ENCODE measurements around the gene CALCOCO1. TPM values are rescaled to one million over a fixed set of nuclear protein-coding genes. Genes with fewer than 3 reads are reported as not detected.
A peak's percentile ranks its signal among the peaks of the same experiment; 100 is the strongest.
"Not testable (repeated sequence)": the region's sequence is repeated elsewhere in the genome, so short reads cannot be mapped to it uniquely, and the experiment has no call there.

The CALCOCO1 gene
- total RNA-seq, 1 experiment from 2014 or later, result 24.3 TPM

DNA sequence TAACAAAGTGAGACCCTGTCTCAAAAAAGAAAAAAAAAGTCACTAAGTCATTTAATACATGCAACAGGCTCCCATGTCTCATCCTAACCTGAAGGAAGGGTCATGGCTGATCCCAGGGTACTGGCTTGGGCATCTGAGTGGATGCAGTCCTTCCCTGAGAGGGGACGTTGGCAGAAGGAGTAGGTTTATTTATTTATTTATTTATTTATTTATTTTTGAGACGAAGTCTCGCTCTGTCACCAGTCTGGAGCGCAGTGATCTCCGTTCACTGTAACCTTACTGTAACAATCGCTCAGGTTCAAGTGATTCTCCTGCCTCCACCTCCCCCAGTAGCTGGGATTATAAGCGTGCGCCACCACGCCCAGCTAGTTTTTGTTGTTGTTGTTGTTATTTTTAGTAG, 7.2 kb upstream of the CALCOCO1 start:
- DNase-seq (ENCODE audit: low spot score), result no peak

DNA sequence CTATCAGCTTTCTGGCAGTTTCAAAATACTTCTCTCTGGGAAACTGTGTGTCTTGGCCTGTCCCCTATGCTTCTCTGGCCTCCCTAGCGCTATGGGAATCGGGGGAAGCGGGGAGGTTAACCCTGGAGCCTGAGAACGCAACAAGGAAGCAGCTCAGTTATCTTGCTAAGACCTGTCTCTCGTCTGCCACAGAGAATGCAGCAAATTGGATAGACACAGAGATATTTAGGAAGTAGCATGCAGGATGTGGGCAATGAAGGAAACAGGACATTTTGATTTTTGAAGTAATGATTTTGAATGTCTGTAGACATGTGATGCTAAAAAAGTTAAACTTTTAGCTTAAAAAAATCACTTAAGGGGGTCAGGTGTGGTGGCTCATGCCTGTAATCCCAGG, 6.6 kb upstream of the CALCOCO1 start:
- no peak for DNase-seq (ENCODE audit: low spot score)

DNA sequence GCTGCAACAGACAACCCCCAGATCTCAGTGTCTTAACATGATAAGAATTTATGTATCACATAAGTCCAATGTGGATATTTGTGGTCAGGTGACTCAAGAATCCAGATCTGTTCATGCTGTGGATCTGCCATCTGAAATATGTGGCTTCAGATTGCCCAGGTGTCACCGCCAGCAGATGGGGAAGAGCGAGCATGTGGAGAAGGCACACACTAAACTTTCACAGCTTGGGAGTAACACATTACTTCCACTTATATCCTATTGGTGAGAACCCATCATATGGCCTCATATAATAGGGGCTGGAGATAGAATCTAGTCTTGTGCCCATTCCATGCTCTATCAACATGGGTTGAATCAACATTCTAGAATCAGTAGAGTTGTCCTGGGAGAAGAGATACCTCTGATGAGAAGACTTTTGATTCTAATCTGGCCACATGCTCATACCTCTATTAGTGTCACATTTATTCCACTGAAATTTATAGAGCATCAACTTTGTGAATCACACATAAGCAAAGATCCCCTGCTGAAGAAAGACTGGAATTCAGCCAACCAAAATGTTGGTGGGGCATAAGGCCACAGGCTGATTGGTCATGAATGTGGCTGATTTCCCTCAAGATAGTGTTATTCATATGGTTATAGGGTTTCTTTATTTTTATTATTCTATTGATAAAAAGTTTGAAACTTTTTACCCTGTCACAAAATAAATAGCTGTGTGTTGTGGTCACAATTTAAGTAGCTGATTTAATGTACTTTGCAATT, 6.0 kb upstream of the CALCOCO1 start:
- no peak for DNase-seq (ENCODE audit: low spot score)

DNA sequence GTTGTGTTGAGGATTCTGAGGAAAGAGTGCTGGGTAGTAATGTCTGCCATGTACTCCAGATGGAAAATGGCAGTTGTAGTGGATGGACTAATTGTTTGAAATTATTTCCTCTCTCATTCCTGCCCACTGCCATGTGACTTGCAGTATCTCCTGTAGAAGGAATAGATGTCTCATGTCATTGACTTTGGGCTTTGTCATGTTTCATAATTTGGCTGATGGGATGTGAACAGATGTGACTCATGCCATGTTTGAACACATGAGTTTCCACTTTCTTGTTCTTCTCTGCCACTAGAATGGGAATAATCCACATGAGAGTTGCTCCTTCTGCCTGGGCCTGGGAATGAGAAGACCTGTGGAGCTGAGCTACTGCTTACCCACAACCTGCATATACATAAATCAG, 2.4 kb upstream of the CALCOCO1 start:
- DNase-seq (ENCODE audit: low spot score), result no peak

DNA sequence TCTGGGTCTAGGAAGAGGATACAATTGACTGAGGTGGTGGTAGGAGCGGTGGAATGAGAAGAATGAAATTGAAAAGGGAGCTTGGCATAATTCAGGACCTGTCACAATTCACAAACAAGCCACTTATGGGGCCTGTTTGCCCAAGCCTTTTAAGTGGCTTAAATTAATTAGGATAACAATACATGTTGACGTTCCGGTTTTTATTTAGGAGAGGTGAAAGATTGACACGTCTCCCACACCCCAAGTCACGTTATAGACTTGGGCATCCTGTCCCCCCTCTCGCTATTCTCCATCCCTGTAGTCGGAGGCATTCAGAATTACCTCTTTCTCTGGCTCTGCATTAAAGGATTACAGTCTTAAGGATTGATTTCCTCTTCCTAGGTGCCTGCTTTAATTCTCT, 954 bp upstream of the CALCOCO1 start:
- DNase-seq (ENCODE audit: low spot score), result no peak

DNA sequence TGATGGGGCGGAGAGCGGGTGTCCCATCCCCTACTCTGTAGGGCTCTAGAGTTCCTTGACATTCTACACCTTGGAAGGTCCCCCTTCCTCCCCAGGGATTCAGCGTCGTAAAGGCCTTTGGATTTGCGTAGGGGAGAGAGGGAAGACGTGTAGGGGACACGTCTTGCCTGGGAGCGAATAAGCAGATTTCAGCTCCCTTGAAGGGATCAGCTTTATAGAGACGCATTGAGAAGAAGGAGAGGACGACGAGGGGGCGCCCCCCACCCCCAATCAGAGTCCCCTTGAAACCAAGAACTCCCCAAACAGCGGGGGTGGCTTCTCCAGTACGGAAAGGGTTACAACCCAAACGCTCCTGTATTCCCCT, 324 bp downstream of the CALCOCO1 start:
- no peak for DNase-seq (ENCODE audit: low spot score)

DNA sequence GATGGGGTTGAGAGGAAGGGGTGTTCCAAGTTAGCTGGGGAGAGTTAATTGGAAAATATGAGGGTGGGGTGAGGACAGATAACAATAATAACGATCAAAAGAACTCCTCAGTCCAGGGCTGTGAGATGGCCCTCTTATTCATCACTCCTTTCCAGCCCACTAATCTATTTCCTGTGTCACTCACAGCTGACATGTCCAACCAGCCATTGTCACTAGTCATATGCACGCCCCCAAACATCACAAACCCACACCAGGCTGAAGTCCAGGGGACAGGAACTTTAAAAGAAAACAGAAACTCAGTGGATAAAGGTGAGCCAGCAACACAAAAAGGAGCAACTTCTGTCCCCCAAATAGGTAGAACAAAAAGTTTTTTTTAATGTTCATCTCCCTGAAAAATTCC, 911 bp downstream of the CALCOCO1 start:
- DNase-seq (ENCODE audit: low spot score), result no peak

DNA sequence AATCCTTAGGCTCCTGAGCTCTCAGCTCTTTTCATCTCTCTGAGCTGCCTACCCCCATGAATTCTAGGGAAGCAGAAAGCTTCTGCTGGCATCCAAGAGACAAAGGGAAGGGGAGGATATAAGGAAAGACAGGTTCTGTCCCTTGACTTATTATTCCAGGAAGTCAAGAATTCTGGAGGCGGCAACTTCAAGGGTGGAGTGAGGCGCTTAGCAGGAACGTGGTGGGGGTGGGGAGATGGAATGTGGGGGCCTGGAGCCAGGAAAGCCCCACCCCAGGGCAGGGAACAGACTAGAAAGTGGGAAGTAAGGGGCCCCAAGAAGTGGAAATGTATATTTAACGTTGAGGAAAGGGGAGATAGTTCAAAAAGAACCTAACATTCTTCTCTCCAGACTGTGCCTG, 1.4 kb downstream of the CALCOCO1 start:
- DNase-seq (ENCODE audit: low spot score), result no peak

DNA sequence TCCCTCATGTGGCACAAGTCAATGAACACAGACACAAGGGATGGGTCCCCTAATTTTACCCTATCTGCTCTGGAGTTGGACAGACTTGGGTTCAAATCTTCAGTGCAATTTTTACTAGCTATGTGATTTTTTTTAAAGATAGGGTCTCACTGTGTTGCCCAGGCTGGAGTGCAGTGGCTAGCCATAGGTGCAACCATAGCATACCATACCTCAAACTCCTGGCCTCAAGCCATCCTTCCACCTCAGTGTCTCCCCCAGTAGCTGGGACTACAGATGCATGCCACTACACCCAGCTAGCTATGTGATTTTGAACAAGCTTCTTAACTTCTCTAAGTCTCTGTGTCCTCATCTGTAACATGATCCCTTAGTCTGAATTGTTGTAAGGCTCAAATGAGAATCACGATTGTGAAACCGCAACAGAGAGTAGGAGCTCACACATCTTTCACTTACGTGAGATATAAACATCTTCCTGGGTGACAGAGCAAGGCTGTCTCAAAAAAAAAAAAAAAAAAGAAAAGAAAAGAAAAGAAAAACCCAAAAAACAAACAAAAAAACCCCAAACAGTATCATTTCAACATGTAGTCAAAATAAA, 4.7 kb downstream of the CALCOCO1 start:
- DNase-seq (ENCODE audit: low spot score), result peak; percentile 38

DNA sequence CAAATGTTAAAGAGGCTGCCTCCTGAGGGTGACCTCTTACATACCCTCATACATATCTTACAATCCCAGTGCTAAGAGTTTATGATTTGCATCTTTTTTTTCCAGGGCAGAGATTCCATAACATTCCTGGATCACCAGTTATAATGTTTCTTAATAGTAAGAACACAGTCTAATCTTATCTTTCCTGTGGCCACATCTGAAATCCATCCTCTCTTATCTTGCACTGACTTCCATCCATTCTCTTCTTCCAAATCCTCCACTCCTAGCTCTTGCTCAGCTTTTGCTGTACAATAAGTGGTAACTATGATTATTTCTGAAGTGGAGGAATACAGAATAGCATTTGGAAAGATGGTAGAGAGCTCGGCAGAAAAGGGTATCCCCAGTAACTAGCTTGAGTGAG, 6.3 kb downstream of the CALCOCO1 start:
- DNase-seq (ENCODE audit: low spot score), result no peak

DNA sequence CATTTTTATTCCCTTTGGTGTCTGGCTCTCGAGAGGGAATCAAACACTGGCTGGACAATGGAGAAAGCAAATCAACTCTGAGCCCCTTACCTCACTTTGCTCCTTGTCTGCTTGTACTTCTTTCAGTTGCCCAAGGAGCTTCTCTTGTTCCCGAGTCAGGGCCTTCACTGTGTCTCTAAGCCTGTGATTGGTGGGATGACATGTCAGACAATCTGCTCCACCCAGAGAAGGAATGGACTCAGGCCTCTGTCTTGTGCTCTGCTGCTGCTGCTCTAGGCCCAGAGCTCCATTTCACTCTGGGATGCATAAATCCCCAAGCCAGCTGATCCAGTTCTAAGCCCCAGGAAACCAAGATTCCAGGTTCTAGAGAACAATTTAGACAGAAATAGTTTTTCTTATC, 7.6 kb downstream of the CALCOCO1 start:
- no peak for DNase-seq (ENCODE audit: low spot score)

DNA sequence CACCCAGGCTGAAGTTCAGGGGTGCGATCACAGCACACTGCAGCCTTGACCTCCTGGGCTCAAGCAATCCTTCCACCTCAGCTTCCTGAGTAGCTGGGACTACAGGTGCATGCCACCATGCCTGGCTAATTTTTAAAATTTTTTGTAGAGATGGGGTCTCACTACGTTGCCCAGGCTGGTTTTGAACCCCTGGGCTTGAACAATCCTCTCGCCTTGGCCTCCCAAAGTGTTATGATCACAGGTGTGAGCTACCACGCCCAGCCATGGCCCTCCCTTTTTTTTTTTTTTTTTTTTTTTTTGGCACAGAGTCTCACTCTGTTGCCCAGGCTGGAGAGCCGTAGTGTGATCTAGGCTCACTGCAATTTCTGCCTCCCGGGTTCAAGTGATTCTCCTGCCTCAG, 8.7 kb downstream of the CALCOCO1 start:
- not testable (repeated sequence) for DNase-seq (ENCODE audit: low spot score)

DNA sequence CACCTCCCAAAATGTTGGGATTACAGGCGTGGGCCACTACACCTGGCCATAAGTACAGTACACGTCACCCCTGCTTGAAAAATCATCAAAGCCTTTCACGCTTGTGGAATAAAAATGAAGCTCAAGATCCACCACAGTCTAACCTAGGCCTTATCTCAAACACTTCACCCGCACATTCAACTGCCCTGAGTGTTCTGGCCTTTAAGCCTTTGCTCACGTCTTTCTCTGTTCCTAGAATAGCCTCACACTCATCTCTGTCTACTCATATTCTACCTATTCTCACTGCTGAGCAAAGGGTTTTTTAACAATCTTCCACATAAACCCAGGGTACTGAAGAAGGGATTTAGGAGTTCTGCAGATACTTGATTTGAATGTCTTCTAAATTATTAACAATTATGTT, 9.9 kb downstream of the CALCOCO1 start:
- no peak for DNase-seq (ENCODE audit: low spot score)

DNA sequence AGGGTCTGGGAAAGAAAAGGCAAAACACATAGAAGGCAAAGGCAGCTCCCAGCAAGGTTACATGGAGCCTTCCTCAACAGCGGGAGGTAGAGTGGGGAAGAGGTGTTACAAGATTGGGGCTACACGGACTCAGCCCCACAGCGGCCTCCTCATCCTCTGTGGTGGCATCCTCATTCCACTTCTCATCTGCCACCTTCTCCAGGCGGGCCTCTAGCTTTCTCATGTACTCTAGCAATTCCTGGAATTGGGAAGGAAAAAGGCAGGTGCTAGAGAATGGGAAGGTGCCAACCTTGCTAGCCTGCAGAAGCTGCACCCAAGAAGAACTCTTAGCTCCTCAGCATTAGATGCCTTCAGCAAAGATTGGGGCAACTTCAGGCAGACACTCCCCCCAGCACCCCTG, 13.2 kb downstream of the CALCOCO1 start:
- DNase-seq (ENCODE audit: low spot score), result no peak

DNA sequence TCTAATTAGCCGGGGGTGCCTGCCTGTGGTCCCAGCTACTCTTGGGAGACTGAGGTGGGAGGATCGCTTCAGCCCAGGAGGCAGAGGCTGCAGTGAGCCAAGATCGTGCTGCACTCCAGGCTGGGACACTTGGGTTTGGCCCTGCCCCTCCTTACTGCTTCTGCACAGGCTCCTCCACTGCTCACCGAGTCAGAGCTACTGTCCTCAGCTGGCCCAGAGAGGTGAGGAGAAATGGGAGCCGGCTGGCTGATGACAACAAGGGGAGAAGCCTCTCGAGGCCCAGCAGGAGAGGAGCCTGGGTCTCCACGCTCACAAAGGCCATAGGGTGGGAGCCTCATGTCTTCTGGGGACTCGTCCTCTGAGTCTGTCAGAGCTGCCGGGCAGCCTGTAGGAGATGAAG, 13.7 kb downstream of the CALCOCO1 start:
- DNase-seq (ENCODE audit: low spot score), result no peak

DNA sequence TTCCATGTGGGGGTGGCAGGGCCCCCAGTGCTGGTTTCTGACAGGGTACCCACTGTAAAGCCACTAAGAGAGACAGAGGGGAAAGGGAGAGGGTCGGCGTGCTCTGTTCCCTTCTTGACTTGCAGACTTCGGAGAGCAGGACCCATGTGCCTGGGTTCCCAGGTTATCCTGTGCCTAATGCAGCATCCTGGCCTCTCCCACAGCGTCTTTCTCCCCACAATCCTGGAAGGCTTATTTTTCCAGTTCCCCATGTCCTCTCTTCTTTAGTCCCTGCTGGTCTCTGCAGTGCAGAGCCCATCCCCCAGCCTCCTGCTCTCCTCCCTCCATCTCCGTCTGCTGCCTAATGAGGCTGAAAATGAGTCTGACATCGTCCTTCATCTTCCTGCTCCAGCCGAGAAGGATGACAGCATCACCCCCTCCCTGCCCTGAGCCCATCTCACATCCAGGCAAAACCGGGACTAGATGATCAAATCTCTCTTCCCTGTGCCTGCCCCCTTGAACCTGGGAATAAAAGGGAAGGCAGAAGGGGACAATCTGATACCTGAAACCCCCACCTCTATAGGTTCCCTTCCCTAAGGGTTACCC, 15.1 kb downstream of the CALCOCO1 start:
- no peak for DNase-seq (ENCODE audit: low spot score)

DNA sequence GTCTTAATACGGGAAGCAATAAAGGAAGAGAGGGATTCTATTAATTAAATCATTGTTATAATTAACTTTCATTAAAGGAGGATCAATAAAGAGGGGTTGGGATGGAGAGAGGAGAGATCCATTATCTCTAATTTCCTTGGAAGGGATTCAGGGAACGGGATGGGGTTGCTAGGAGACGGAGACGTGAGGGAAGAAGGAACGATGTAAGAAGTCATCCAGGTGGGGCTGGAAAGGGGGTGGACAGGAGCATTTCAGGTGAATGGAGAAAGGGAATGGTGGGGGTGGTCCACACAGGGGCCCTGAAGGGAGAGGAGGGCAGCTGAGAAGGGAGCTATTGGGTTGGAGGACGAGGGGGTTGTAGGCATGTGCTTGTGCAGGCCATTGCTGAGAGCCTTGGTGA, 17.2 kb downstream of the CALCOCO1 start:
- no peak for DNase-seq (ENCODE audit: low spot score)

DNA sequence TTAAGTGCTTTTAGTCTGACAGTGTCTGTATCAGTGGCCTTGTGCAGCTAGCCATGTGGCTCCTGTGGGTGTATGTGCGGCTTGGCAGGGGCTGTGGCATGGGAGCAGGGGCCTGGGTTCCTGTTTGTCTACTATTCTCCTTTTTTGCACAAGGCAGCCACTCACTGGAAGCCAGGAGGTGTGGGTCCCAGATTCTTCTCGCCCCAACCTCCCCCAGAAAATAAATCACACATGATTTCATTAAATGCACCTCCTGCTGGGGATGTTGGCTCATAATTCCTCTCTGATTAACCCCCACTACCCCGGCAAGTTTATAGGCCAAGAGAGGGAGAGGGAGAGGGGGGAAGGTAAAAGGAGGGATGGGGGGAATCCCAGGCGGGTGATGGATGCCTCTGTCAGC, 17.6 kb downstream of the CALCOCO1 start:
- no peak for DNase-seq (ENCODE audit: low spot score)

DNA sequence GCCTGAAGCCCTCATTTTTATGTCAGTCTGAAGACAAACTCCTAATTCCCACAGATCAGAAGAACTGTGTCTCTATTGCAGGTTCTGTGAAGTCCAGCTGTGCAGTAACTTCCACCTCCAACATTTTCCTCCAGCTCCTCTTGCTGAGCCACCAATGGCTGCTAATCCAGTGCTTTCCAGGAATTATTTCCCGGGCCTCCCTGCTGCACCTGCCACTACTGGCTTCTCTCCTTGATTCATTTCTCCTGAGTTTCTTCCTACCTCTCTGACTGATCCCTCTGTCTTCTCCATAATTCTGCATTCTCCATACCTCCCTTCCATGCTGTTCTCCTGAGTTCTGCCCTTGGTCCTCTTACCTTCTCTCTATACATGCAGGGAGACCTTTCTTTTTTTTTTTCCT, 21.2 kb downstream of the CALCOCO1 start:
- no peak for DNase-seq (ENCODE audit: low spot score)

DNA sequence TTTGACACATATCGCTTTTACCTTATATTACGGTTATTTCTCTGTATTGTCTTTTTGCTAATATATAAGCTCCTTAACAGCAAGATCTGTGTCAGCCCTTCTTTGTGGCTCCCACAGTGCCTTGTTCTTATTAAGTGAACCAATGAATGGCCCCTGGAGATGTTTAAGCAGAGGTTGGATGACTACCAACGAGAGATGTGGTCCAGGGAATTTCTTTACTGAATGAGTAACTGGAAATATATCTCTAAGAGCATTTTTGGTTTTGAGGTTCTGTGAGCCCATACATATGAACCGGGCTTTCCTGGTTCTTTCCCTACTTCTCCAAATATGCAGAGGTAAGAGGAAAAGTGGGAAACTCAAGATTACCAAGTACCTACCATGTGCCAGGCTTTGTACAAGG, 23.5 kb downstream of the CALCOCO1 start:
- no peak for DNase-seq (ENCODE audit: low spot score)

DNA sequence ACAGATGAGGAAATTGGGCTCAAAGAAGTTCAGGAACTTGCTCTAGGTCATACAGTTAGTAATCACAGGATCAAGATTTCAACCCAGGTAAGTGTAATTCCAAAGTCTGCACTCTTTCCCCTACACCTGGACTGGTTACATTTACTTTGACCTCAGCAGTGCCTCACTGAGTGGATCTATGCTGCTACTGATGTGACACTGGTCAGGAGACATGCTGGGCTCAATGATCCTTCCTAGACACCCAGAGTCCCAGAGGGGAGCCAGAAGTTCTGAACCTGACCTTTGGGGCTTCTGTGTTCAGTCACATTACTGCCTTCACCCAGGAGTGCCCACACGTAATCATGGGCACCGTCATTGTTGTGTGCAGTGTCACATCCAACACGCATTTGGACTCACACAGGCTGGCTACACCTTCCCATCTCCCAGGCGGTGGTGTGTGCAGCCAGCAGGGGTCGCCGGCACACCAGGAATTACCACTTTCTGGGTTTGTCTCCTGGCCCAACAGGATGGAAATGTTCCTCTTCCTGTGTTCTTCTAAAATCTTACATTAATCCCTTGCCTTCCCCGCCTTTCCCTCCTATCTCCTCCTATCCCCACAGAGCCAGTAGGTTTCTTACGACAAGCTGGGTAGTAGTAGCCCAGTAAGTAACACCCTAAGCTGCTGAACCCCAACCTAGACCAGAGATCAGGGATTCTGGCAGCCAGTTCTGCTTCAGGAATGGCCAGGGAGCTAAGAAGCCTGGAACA, 25.6 kb downstream of the CALCOCO1 start:
- DNase-seq (ENCODE audit: low spot score), result peak; percentile 67

DNA sequence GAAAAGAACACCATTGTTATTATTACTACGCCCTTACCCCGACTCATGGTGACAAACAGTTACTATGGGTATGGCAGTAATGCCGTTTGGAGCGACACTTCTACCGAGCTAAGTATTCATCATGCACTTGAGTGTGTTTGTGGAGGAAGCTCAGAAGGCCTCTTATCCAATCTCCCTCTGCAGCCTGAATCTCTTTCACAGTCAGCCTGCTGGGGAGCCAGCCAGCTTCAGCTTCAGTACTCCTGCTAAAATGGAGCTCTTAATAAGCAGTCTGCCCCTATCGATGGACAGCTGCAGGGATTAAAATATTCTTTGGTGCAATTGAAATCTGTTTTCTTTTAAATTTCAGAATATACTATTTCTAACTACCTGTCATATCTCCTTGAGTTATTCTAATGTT, 26.7 kb downstream of the CALCOCO1 start:
- no peak for DNase-seq (ENCODE audit: low spot score)

DNA sequence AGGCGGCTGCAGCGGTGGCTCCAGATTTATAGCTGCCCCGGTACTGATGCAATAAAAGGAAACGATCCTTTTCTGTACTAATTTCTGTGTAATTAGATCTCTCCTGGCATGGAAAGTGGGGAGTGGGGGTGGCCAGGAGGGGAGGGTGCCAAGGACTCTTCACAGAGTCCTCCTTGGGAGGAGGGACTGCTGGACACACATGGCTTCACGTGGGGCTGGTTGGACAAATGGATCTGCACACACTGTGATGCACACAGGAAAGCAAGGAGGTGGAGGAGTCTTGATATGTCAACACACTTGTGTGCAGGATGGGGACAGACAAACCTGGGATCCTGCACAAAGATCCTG, 27.6 kb downstream of the CALCOCO1 start:
- DNase-seq (ENCODE audit: low spot score), result no peak
